AG09309 (cell line): Measurements from ENCODE around the gene CDH24.
"Not testable (repeated sequence)": the region's sequence is repeated elsewhere in the genome, so short reads cannot be mapped to it uniquely, and the experiment has no call there.

Experiments used
- DNase-seq: peaks from one replicate; pipeline ENCODE4 v3.0.0-alpha.2; 2010; ENCODE audit warnings: low read depth
- H3K4me3 ChIP-seq: 2 replicates; pipeline ENCODE4 v1.5.1; 2011; ENCODE audit warnings: mild to moderate bottlenecking, low read depth, low read length, moderate library complexity; ENCODE audit not compliant: control insufficient read depth
- TF ChIP-seq, protein P1 (sequence below): IDR thresholded peaks from 2 replicates; pipeline ENCODE4 v1.5.1; 2011; ENCODE audit warnings: mild to moderate bottlenecking, low read depth, low read length, inconsistent platforms; ENCODE audit not compliant: insufficient read depth, control insufficient read depth; ENCODE audit errors: missing control alignments

The CDH24 gene

DNA sequence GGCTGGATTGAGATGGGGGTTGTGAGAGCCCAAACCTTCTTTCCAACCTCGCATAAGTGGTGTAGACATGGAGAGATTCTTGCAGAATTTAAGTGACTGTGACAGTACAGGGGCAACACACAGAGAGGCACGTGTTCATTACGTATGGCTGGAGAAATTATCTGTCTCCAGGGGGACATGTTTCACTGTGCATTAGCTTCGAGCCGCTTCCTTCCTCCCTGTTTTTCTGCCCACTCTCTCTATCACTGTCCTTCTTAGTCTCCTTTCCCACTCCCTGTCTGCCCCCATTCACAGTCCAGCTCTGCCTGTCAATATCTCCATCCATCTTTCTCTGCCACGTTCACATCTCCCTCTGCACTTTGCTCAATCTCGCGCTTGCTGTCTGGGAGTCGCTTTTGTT, 35.9 kb downstream of the CDH24 start:
- no peak for DNase-seq
- TF ChIP-seq, protein P1, sequence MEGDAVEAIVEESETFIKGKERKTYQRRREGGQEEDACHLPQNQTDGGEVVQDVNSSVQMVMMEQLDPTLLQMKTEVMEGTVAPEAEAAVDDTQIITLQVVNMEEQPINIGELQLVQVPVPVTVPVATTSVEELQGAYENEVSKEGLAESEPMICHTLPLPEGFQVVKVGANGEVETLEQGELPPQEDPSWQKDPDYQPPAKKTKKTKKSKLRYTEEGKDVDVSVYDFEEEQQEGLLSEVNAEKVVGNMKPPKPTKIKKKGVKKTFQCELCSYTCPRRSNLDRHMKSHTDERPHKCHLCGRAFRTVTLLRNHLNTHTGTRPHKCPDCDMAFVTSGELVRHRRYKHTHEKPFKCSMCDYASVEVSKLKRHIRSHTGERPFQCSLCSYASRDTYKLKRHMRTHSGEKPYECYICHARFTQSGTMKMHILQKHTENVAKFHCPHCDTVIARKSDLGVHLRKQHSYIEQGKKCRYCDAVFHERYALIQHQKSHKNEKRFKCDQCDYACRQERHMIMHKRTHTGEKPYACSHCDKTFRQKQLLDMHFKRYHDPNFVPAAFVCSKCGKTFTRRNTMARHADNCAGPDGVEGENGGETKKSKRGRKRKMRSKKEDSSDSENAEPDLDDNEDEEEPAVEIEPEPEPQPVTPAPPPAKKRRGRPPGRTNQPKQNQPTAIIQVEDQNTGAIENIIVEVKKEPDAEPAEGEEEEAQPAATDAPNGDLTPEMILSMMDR, result no peak
- no peak overlapping the region for H3K4me3 ChIP-seq

DNA sequence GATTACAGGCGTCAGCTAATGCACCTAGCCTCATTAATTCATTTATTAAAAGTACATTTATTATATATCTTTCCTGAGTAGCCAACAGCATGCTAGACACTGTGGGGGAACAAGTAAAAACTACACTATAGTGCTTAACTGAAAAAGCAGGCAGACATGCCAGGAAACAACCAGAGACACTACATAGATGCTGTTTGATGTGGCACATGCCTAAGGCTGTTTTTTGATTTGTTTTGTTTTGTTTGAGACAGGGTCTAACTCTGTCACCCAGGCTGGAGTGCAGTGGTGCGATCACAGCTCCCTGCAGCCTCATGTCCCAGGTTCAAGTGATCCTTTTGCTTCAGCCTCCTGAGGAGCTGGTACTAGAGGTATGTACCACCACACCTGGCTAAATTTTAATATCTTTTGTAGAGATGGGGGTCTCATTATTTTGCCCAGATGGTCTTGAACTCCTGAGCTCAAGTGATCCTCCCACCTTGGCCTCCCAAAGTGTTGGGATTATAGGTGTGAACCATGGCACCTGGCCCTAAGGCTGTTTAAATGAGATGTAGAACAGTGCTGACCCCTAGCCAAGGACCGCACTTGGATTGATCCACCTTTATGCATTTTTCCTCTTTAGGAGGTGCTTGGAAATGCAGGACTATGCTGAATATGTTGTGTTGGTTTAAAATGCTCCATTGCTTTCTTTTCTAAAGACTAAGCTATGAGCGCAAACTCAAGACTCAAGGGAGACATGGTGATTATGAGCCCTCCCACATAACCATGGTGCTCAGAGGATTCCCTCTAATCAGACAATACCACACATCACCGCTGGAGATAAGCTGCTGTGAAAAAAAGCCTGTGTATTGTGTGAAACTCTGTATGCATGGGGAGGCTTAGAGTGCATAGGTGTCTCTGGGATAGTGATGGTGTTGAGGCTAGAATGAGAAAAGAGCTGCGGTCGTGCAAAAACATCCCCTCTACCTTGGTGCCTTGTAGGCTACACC, 36.9 kb downstream of the CDH24 start:
- no peak for DNase-seq
- no peak overlapping the region for H3K4me3 ChIP-seq
- TF ChIP-seq, protein P1, result no peak

DNA sequence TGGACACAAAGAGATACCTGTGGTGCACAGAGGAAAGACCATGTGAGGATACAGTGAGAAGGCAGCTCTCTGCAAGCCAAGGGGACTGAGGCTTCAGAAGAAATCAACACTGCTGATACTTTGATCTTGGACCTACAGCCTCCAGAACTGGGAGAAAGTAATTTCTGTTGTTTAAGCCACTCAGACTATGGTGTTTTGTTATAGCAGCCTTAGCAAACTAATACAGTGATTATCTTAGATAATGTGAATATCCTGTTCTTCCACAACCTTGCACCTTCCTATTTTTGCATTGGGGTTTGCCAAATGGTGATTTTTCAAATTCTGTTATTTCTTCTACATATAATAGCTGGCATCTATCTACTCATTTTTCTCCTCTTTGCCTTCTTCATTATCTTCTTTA, 39.2 kb downstream of the CDH24 start:
- TF ChIP-seq, protein P1, result no peak
- no peak overlapping the region for H3K4me3 ChIP-seq
- no peak for DNase-seq

DNA sequence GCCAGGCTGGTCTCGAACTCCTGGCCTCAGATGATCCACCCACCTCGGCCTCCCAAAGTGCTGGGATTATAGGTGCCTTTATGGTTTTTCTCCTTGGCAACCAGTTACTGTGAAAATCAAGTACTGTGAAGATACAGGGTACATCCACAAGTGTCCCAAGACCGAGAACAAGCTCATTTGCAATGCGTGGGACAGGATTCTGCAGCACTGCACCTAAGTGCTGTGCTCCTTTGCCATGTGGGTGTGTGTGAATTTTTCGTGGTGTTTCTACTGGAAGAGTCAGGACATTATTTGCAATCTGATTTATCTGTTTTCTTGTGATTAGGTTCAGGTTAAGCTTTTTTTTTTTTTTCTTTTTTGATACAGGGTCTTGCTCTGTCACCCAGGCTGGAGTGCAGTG, 40.2 kb downstream of the CDH24 start:
- no peak for DNase-seq
- H3K4me3 ChIP-seq, result no peak overlapping the region
- TF ChIP-seq, protein P1, result no peak

DNA sequence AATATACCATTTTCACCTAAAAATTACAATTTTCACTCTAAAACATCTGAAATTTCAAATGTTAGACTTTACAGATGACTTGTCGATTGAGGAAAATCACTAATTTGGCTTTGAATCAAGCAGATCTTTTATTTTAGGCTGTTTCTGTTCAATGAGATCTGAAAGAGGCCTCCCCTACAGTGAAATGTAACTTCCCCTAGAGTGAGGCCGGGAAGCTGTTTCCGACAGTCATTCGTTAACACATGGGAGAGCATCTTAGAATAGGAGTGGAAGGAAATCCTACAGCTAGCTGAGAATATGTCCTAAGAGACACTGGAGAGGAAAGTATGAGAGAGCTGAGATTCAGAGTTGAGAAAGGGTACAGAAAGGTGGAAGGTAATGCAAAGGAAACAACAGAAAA, 41.7 kb downstream of the CDH24 start:
- DNase-seq, result no peak
- TF ChIP-seq, protein P1, result no peak
- H3K4me3 ChIP-seq, result no peak overlapping the region

DNA sequence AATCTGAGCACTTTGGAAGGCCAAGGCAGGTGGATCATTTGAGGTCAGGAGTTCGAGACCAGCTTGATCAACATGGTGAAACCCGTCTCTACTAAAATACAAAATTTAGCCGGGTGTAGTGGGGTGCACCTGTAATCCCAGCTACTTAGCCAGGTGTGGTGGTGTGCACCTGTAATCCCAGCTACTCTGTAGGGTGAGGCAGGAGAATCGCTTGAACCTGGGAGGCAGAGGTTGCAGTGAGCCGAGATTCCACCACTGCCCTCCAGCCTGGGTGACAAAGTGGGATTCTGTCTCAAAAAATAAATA, 43.6 kb downstream of the CDH24 start:
- not testable (repeated sequence) for H3K4me3 ChIP-seq, DNase-seq

DNA sequence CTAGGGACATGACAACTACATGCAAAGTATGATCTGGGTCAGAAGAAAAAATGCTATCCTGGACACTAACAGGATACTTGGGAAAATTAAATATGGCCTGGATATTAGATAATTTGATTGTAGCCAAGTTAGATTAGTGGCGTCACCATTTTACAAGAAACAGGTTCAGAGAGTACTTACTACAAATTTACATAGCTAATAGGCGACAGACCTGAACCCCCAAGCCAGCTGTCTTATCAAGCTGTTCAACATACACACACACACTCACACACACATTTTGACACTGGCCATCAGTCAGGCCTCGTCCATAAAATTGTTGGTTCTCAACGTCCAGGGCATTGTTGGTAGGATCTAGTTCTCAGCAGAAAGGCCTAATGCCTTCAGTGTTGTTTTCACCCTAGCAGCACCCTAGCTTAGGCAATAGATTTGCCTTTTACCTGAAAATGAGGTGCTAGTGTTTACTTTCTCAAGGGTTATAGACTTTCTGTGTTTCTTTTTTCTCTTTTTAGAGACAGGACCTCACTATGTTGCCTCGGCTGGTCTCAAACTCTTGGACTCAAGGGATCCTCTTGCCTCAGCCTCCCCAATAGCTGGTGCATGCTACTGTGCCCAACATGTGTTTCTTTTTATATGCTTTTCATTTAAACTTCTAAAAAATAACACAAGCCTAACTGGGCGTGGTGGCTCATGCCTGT, 44.1 kb downstream of the CDH24 start:
- H3K4me3 ChIP-seq, result no peak overlapping the region
- TF ChIP-seq, protein P1, result no peak
- DNase-seq, result no peak
